Measurements from ENCODE around the gene UNKL. TPM values are rescaled to one million over a fixed set of nuclear protein-coding genes. Genes with fewer than 3 reads are reported as not detected.

The UNKL gene
- total RNA-seq, 1 donor from 2014 or later, result 43.6 TPM

- DNase-seq (ENCODE audit: low spot score in 2 of 2, unreplicated experiment in 2 of 2), result no peak
- Mint-ChIP-seq H3K4me3 (no peak overlapping the region), H3K36me3 (peaks cover 4% of the 10 kb centered on the region), H3K4me1 (peaks cover 15% of the 10 kb centered on the region), H3K27ac (no peak overlapping the region), H3K27me3 (ENCODE audit: low read depth) (peaks cover 14% of the 10 kb centered on the region), H3K9me3 (no peaks in the 10 kb centered on the region)
- TF ChIP-seq CTCF (IDR thresholded peaks at IDR 0.05; ENCODE audit: unreplicated experiment), result no peak
These were observed 38.6 kb downstream of the UNKL start for GRCh38 chr16:1375741-1376410.

GRCh38 chr16:1375298-1375640 lies 39.2 kb downstream of the UNKL start:
- Mint-ChIP-seq H3K9me3 (no peaks in the 10 kb centered on the region), H3K4me1 (peaks cover 14% of the 10 kb centered on the region), H3K4me3 (no peak overlapping the region), H3K36me3 (peaks cover 2% of the 10 kb centered on the region), H3K27ac (no peak overlapping the region), H3K27me3 (ENCODE audit: low read depth) (peaks cover 14% of the 10 kb centered on the region)
- TF ChIP-seq CTCF (IDR thresholded peaks at IDR 0.05; ENCODE audit: unreplicated experiment), result no peak
- no peak for DNase-seq (ENCODE audit: low spot score in 2 of 2, unreplicated experiment in 2 of 2)

- Mint-ChIP-seq H3K4me1 (peaks cover 10% of the 10 kb centered on the region), H3K9me3 (no peaks in the 10 kb centered on the region), H3K36me3 (peaks cover 2% of the 10 kb centered on the region), H3K27me3 (ENCODE audit: low read depth) (peaks cover 9% of the 10 kb centered on the region), H3K4me3 (no peak overlapping the region), H3K27ac (no peak overlapping the region)
- no peak for TF ChIP-seq CTCF (IDR thresholded peaks at IDR 0.05; ENCODE audit: unreplicated experiment)
- no peak for DNase-seq (ENCODE audit: low spot score in 2 of 2, unreplicated experiment in 2 of 2)
These were observed 39.8 kb downstream of the UNKL start for GRCh38 chr16:1374418-1375297.

- Mint-ChIP-seq H3K36me3 (peaks cover 2% of the 10 kb centered on the region), H3K4me1 (no peaks in the 10 kb centered on the region), H3K9me3 (no peaks in the 10 kb centered on the region), H3K4me3 (no peak overlapping the region), H3K27me3 (ENCODE audit: low read depth) (no peaks in the 10 kb centered on the region), H3K27ac (no peak overlapping the region)
- DNase-seq (ENCODE audit: low spot score in 2 of 2, unreplicated experiment in 2 of 2), result no peak
- TF ChIP-seq CTCF (IDR thresholded peaks at IDR 0.05; ENCODE audit: unreplicated experiment), result no peak
These were observed 42.1 kb downstream of the UNKL start for GRCh38 chr16:1372292-1372950.

GRCh38 chr16:1371054-1371978 lies 43.2 kb downstream of the UNKL start:
- Mint-ChIP-seq H3K4me1 (no peaks in the 10 kb centered on the region), H3K27me3 (ENCODE audit: low read depth) (no peaks in the 10 kb centered on the region), H3K4me3 (no peak overlapping the region), H3K9me3 (no peaks in the 10 kb centered on the region), H3K27ac (no peak overlapping the region), H3K36me3 (peaks cover 2% of the 10 kb centered on the region)
- TF ChIP-seq CTCF (IDR thresholded peaks at IDR 0.05; ENCODE audit: unreplicated experiment), result no peak
- DNase-seq (ENCODE audit: low spot score in 2 of 2, unreplicated experiment in 2 of 2), result no peak
